Upper lobe of right lung (tissue), 1 donor: ENCODE measurements around the gene LINGO3. TPM values are rescaled to one million over a fixed set of nuclear protein-coding genes. Genes with fewer than 3 reads are reported as not detected.

Source experiments
- ATAC-seq: fragments of 200-7000 bp; cut with Tn5 transposase; one replicate; pipeline ENCODE4 v1.9.1; 2020; ENCODE audit warnings: mild to moderate bottlenecking, moderate library complexity
- DNase-seq: peaks from one replicate; pipeline ENCODE4 v3.0.0-alpha.2; 2020
- H3K27ac ChIP-seq: fragments of 200-600 bp; one replicate; pipeline ENCODE4 v1.8.0; 2022
- H3K27me3 ChIP-seq: fragments of 200-600 bp; one replicate; pipeline ENCODE4 v1.8.0; 2022; ENCODE audit warnings: mild to moderate bottlenecking
- H3K36me3 ChIP-seq: fragments of 200-600 bp; one replicate; pipeline ENCODE4 v1.8.0; 2022
- H3K4me1 ChIP-seq: fragments of 200-600 bp; one replicate; pipeline ENCODE4 v1.8.0; 2022
- H3K4me3 ChIP-seq: fragments of 200-600 bp; one replicate; pipeline ENCODE4 v1.8.0; 2022; ENCODE audit warnings: mild to moderate bottlenecking
- H3K9me3 ChIP-seq: fragments of 200-600 bp; one replicate; pipeline ENCODE4 v1.8.0; 2022
- intact Hi-C: fragments of 100-400 bp; cut with DNase I; formaldehyde crosslinking; loops from one replicate; pipeline ENCODE4 v1.11.0; 2022
- total RNA-seq: library from RNA; stranded (reverse); fragmentation: NEBNext Ultra II Directional; extraction: Animal tissue kit (Norgen Biotek cat#: 25700); gene quantifications from one replicate; pipeline ENCODE4 v1.2.1, GENCODE V29; 2021
- TF ChIP-seq, protein P1 (sequence below): fragments of 200-600 bp; IDR thresholded peaks from one replicate; pipeline ENCODE4 v1.8.0; 2022; ENCODE audit warnings: antibody characterized with exemption
- donor health status: DM: no; HTN: yes; CAD: no; lungs with severe emphysema.

LINGO3 gene
- total RNA-seq, 1 donor from 2014 or later: not detected

DNA sequence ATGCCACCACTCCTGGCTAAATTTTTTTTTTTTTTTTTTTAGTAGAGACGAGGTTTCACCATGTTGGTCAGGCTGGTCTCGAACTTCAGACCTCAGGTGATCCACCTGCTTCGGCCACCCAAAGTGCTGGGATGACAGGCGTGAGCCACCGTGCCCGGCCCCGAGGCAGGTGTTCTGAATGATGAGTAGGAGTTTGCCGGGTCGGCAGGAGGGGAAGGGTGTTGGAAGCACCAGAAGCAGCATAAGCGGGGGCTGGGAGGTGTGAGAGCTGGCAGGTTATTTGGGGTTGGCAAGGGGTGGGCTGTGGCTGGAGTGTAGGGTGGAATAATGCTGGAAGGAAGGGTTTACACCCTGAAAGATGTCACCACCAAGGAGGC, 22.3 kb upstream of the LINGO3 start:
- Histone ChIP-seq H3K9me3 (no peaks in the 10 kb centered on the region), H3K36me3 (peaks cover 5% of the 10 kb centered on the region), H3K27me3 (no peaks in the 10 kb centered on the region), H3K27ac (no peak overlapping the region), H3K4me1 (peaks cover 31% of the 10 kb centered on the region), H3K4me3 (no peak overlapping the region)
- DNase-seq: no peak
- intact Hi-C loops: no loop called here
- ATAC-seq: no peak
- TF ChIP-seq, protein P1, sequence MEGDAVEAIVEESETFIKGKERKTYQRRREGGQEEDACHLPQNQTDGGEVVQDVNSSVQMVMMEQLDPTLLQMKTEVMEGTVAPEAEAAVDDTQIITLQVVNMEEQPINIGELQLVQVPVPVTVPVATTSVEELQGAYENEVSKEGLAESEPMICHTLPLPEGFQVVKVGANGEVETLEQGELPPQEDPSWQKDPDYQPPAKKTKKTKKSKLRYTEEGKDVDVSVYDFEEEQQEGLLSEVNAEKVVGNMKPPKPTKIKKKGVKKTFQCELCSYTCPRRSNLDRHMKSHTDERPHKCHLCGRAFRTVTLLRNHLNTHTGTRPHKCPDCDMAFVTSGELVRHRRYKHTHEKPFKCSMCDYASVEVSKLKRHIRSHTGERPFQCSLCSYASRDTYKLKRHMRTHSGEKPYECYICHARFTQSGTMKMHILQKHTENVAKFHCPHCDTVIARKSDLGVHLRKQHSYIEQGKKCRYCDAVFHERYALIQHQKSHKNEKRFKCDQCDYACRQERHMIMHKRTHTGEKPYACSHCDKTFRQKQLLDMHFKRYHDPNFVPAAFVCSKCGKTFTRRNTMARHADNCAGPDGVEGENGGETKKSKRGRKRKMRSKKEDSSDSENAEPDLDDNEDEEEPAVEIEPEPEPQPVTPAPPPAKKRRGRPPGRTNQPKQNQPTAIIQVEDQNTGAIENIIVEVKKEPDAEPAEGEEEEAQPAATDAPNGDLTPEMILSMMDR: no peak

DNA sequence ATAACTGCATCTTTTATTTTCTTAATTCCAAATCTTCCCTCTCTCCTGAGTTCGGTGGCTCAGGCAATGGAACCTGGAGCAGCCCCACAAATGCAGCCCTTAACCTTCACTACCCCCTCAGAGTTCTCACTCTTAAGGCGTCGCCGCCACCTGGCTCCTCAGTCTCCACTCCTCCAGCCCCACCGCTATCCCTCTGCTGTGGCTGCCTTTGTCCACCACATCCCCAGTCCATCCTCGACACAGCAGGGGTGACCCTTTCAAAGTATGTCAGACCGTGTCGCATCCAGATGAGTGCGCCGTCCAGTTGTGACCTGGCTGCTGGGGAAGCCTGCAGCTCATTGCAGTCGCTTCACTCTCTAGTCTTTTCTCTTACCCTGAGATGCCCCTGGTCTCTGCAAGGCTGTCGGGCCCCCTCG, 21.6 kb upstream of the LINGO3 start:
- Histone ChIP-seq H3K4me3 (peak overlapping the region; percentile 73), H3K27ac (no peak overlapping the region), H3K9me3 (no peaks in the 10 kb centered on the region), H3K27me3 (no peaks in the 10 kb centered on the region), H3K4me1 (peaks cover 31% of the 10 kb centered on the region), H3K36me3 (peaks cover 12% of the 10 kb centered on the region)
- intact Hi-C loops: no loop called here
- TF ChIP-seq, protein P1: no peak
- no peak for ATAC-seq
- no peak for DNase-seq

DNA sequence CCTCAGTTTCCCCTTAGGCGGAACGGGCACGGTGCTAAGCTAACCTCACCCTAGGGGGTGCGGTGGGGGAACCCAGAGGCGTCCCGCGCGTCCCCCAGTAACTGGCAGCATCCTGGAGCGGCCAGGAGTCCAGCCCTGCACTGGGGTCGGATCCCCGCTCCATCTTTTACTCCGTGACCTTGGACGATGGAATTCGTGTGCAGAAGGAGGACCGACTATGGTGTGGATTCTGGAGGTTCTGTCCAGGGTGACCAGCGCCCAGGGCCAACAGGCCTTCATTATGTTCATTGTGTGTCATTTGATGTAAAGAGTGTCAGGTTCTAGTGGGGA, 21.2 kb upstream of the LINGO3 start:
- ATAC-seq (no peak), DNase-seq (no peak)
- intact Hi-C loops: no loop called here
- H3K4me1 ChIP-seq: peaks cover 31% of the 10 kb centered on the region
- peak overlapping the region; percentile 74 for H3K27ac ChIP-seq
- no peaks in the 10 kb centered on the region for H3K9me3 ChIP-seq
- peak overlapping the region; percentile 73 for H3K4me3 ChIP-seq
- TF ChIP-seq, protein P1: no peak
- H3K36me3 ChIP-seq: peaks cover 13% of the 10 kb centered on the region
- H3K27me3 ChIP-seq: no peaks in the 10 kb centered on the region

DNA sequence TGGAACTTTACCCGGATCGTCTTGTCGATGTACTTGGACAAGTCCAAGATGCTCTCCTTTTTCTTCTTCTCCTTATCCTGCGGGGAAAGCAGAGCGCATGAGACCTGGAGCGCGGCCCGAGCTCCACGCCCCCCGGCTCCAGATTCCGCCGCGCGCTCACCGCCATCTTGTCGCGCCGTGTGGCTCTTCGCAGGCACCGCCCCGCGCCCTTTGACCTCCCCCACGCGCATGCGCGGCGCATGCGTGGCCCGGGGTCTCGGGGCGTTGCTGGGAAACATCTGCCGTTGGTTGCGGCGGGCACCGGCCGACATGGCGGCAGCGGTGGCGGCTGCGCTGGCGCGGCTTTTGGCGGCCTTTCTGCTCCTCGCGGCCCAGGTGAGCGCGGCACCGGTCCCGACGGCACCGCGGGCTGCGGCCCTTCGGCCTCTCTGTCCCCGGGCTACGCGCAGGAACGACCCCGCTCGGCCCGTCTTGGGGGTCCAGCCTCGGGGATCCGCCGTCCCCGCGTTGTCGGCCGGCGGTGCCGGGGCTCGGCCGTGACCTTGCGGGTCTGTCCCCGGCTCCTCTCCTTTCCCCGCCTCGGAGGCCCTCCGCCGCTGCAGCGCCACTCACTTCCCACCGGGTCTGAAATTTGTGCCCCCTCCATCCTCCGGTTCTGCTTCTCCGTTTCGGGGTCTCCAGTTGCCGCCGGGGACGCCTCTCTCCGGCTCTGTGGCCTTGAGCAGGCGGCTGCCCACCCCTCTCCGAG, 20.6 kb upstream of the LINGO3 start, which contains the start of the genes LSM7 and SPPL2B:
LSM7 (minus strand) TSS at position 186 of the 748 bp plus-strand sequence; CDS start at position 166, 20 bp downstream.
SPPL2B (plus strand) TSS at position 284 of the 748 bp plus-strand sequence; CDS start at position 310, 26 bp downstream.
- Histone ChIP-seq H3K4me1 (peaks cover 31% of the 10 kb centered on the region), H3K4me3 (peak within 1 kb of the TSS; percentile 73), H3K27me3 (no peaks in the 10 kb centered on the region), H3K27ac (peak within 1 kb of the TSS; percentile 74), H3K36me3 (peaks cover 15% of the 10 kb centered on the region), H3K9me3 (no peaks in the 10 kb centered on the region)
- DNase-seq (peak; percentile 95), ATAC-seq (peak; percentile 91)
- intact Hi-C loops: no loop called here
- TF ChIP-seq, protein P1: no peak

DNA sequence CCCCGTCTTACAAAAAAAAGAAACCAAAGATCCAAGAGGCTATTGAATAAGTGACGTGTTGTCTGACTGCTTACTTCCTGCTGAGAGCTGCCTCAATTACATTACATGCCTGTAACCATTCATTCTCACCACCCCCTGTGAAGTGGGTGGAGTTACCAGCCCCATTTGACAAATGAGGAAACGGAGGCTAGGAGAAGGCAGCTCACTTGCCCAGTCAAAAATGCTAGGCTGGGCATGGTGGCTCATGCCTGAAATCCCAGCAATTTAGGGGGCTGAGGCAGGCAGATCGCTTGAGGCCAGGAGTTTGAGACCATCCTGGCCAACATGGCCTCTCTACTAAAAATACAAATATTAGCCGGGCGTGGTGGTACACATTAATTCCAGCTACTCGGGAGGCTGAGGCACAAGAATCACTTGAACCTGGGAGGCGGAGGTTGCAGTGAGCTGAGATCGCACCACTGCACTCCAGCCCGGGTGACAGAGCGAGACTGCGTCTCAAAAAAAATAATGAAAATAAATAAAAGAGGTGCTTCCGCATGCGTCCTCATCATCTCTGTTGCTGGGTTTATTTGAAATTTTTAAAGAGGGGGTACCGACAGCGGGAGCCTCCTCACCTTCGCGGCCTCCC, 19.9 kb upstream of the LINGO3 start:
- Histone ChIP-seq H3K4me3 (peak overlapping the region; percentile 73), H3K4me1 (peaks cover 31% of the 10 kb centered on the region), H3K9me3 (no peaks in the 10 kb centered on the region), H3K27ac (peak overlapping the region; percentile 74), H3K27me3 (no peaks in the 10 kb centered on the region), H3K36me3 (peaks cover 22% of the 10 kb centered on the region)
- peak; percentile 71 for ATAC-seq
- intact Hi-C loops: no loop called here
- TF ChIP-seq, protein P1: no peak
- DNase-seq: no peak
